ENCODE data around the gene HNRNPM.

DNA sequence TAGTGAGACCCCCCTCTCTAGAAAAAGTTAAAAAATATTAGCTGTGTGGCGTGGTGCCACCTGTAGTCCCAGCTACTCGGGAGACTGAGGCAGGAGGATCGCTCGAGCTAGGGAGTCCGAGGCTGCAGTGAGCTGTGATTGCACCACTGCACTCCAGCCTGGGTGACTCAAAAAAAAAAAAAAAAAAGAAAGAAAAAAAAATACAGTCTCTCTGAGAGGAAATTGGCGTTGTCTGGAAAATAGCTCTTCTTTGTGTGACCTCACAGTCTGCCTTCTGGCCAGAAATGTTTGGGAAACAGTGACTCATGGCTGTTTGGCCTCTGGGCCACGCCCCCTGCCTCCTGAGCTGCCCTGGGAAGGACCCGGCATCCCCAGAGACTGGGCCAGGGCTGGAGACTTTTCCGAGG lies 21.0 kb upstream of the HNRNPM start:
- TF ChIP-seq, protein P1, sequence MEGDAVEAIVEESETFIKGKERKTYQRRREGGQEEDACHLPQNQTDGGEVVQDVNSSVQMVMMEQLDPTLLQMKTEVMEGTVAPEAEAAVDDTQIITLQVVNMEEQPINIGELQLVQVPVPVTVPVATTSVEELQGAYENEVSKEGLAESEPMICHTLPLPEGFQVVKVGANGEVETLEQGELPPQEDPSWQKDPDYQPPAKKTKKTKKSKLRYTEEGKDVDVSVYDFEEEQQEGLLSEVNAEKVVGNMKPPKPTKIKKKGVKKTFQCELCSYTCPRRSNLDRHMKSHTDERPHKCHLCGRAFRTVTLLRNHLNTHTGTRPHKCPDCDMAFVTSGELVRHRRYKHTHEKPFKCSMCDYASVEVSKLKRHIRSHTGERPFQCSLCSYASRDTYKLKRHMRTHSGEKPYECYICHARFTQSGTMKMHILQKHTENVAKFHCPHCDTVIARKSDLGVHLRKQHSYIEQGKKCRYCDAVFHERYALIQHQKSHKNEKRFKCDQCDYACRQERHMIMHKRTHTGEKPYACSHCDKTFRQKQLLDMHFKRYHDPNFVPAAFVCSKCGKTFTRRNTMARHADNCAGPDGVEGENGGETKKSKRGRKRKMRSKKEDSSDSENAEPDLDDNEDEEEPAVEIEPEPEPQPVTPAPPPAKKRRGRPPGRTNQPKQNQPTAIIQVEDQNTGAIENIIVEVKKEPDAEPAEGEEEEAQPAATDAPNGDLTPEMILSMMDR (IDR thresholded peaks at IDR 0.05; ENCODE audit: insufficient read depth, low read length), result no peak
- no peak for TF ChIP-seq POLR2AphosphoS5 (IDR thresholded peaks at IDR 0.05; ENCODE audit: low read depth)
- TF ChIP-seq, protein P2, sequence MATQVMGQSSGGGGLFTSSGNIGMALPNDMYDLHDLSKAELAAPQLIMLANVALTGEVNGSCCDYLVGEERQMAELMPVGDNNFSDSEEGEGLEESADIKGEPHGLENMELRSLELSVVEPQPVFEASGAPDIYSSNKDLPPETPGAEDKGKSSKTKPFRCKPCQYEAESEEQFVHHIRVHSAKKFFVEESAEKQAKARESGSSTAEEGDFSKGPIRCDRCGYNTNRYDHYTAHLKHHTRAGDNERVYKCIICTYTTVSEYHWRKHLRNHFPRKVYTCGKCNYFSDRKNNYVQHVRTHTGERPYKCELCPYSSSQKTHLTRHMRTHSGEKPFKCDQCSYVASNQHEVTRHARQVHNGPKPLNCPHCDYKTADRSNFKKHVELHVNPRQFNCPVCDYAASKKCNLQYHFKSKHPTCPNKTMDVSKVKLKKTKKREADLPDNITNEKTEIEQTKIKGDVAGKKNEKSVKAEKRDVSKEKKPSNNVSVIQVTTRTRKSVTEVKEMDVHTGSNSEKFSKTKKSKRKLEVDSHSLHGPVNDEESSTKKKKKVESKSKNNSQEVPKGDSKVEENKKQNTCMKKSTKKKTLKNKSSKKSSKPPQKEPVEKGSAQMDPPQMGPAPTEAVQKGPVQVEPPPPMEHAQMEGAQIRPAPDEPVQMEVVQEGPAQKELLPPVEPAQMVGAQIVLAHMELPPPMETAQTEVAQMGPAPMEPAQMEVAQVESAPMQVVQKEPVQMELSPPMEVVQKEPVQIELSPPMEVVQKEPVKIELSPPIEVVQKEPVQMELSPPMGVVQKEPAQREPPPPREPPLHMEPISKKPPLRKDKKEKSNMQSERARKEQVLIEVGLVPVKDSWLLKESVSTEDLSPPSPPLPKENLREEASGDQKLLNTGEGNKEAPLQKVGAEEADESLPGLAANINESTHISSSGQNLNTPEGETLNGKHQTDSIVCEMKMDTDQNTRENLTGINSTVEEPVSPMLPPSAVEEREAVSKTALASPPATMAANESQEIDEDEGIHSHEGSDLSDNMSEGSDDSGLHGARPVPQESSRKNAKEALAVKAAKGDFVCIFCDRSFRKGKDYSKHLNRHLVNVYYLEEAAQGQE (IDR thresholded peaks at IDR 0.05; ENCODE audit: insufficient replicate concordance, low read depth), result no peak

All from HL-60 (cell line).